Left renal cortex interstitium (tissue), 4 donors: ENCODE results near the gene SLCO1B1. TPM values are rescaled to one million over a fixed set of nuclear protein-coding genes. Genes with fewer than 3 reads are reported as not detected.

Experiments
- DNase-seq, 4 donors: peaks; one replicate each; pipeline ENCODE4 v3.0.0-alpha.2; 2013; ENCODE audit warnings: low read depth in 4 of 4, low spot score in 2 of 4, missing footprints in 1 of 4
- polyA plus RNA-seq, 4 donors: library from polyadenylated mRNA; unstranded; fragments of 120-200 nt; gene quantifications; one replicate each; pipeline ENCODE4 v1.2.1, GENCODE V29; 2013; ENCODE audit not compliant: insufficient read length in 4 of 4

SLCO1B1 gene
- polyA plus RNA-seq, 4 donors, result 1.2 TPM; not detected in 3

DNA sequence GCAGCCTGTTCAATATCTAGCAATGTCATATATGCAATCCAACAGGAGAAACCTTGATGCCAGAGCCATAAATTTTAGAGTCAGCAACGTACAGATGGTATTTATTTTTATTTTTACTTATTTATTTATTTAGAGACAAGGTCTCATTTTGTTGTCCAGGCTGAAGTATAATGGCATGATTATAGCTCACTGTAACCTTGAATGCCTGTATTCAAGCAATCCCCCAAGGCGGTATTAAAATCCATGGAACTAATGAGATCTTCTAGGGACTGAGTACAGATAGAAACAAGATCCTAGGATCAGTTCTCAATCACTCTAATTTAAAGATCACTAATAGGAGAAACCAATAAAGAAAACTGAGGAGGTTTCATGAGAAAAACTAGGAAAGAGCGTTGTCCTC, 89.3 kb downstream of the SLCO1B1 start:
- DNase-seq, result no peak

- no peak for DNase-seq
Observed at GRCh38 chr12:21221072-21221471, 90.1 kb downstream of the SLCO1B1 start.

DNA sequence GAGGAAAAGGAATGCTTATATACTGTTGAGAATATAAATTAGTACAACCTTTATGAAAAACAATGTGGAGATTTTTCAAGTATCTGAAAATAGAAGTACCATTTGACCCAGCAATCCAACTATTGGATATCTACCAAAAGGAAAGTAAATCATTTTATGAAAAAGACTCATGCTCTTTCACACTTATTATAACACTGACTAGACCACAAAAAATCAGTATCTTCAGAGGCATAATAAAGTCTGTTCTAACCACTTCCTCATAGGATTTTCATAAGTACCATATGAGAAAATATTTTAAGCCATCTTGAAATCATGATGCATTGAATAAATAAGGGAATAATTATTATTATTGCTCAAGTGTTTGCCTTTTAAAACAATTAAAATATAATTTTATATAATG, 90.8 kb downstream of the SLCO1B1 start:
- DNase-seq, result no peak

DNA sequence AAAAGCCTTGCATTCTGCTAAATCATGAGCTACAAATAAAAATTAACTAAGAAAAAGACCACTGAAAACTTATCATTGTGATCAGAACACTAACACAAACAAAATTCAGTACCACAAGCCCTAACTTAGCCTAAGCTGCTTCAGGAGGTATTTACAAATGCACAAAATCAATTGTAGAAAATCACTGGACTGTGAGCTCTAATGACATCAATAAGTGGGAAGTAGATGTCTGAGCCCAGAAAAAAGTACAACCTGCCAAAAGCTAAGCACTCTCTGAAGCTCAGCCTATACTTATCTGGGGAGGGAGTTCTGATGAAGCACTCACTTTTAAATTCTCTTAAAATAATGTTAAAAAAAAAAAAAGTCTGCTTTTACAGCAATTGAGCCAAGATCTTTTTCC, 92.9 kb downstream of the SLCO1B1 start:
- DNase-seq, result no peak

- no peak for DNase-seq
Observed at GRCh38 chr12:21234395-21234794, 103.4 kb downstream of the SLCO1B1 start.

DNA sequence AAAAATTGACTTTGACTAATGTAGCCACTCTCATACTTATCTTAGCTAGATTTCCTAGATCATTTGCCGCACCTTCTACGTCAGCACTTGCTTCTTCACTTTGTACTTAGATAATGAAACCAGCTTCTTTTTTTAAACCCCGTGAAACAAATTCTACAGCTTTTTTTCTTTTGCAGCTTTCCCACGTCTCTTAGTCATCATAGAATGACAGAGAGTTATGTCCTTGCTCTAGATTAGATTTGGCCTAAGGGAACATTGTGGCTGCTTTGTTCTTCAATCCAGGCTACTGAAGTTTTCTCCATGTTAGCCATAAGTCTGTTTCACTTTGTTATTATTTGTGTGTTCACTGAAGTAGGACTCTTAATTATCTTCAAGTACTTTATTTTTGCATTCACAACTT, 108.9 kb downstream of the SLCO1B1 start:
- DNase-seq, result no peak

DNA sequence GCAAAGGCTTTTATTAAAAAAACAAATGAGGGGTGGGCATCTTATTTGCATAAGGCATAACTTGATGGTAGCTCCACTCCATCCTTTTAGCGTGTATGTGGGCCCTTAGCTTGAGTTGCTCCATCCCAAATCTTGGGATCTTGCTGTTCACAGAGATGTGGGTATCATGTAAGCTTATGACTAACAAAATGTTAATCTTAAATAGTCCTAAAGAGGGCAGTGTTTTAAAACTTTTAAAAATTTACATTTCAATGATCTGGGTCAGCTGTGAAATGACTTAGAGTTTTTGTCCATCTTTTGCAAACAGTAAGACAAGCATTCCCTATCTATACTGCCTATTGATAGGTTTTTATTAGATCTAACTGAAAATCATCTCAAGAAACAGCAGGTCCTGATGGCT, 117.7 kb downstream of the SLCO1B1 start:
- peak in 1 of 4 donors; percentile 2 for DNase-seq

GRCh38 chr12:21252070-21252469, 121.1 kb downstream of the SLCO1B1 start:
- DNase-seq, result no peak

DNA sequence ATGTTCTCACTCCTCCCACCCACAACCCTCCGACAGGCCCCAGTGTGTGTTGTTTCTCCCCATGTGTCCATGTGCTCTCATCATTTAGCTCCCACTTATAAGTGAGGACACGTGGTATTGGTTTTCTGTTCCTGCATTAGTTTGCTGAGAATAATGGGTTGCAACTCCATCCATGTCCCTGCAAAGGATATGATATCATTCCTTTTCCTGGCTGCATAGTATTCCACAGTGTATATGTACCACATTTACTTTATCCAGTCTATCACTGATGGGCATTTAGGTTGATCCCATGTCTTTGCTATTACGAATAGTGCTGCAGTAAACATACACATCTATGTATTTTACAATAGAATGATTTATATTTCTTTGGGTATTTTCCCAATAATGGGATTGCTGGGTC, 126.2 kb downstream of the SLCO1B1 start:
- DNase-seq, result no peak

DNA sequence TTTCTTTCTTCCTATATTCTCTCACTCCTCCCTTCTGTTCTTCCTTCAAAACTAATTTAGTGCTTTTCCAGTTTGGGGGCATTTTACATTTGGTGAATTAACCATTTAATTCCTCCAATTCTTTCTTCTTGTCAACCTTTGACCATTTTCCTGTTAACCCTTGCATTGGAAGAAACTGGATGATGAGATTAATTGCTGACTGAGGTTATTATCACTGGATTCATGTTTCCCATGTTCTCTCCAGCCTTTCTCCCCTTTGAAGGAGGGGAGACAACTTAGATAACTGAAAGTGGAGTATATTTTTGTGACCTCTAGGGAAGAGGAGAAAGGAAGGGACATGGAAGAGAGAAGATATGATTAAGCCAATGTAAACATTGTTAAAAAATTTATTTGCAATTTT, 133.2 kb downstream of the SLCO1B1 start:
- DNase-seq, result no peak

GRCh38 chr12:21265932-21266331, 134.9 kb downstream of the SLCO1B1 start:
- DNase-seq, result no peak

DNA sequence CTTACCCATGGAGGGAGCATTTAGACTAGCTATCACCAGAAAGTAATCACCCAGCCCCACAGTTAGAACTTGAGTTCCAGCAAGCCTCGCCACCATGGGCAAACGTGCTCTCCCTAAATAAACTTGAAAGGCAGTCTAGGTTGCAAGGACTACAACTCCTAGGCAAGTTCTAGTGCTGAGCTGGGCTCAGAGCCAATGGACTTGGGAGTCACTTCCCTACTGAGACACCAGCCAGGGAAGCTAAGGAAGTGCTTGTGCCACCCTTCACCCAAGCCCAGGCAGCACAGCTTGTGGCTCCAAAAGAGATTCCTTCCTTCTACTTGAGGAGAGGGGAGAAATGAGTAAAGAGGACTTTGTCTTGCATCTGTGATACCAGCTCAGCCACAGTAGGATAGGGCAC, 145.8 kb downstream of the SLCO1B1 start:
- DNase-seq, result no peak

Other genes starting within 250 kb of the SLCO1B1 start
- gene SLCO1A2, start 203.7 kb downstream of the SLCO1B1 start, polyA plus RNA-seq, result under 1 TPM; 0.05 to 0.97 (median 0.23) TPM
- not detected for gene IAPP, start 241.7 kb downstream of the SLCO1B1 start, polyA plus RNA-seq